Activated CD8-positive, alpha-beta T cell treated with anti-CD3 and anti-CD28 coated beads for 36 hours (primary cell): ENCODE results near the gene STARD7. TPM values are rescaled to one million over a fixed set of nuclear protein-coding genes. Genes with fewer than 3 reads are reported as not detected.

Source experiments
- ATAC-seq: fragments of 200-7000 bp; cut with Tn5 transposase; one replicate; pipeline ENCODE4 v1.10.0; 2021; ENCODE audit warnings: mild to moderate bottlenecking, moderate library complexity
- CTCF ChIA-PET: fragments of 350-600 bp; sonication (Branson Sonifier 250); formaldehyde crosslinking; loops from one replicate; lab custom pipeline; 2021; ENCODE audit warnings: antibody characterized with exemption; lab: Charles Lee
- POLR2A ChIA-PET: fragments of 350-600 bp; sonication (Branson Sonifier 250); formaldehyde crosslinking; loops from one replicate; lab custom pipeline; 2021; ENCODE audit warnings: antibody characterized with exemption; lab: Charles Lee
- DNase-seq: peaks from one replicate; pipeline ENCODE4 v3.0.0-alpha.2; 2020
- H3K27ac Mint-ChIP-seq: one replicate; pipeline ENCODE4 v1.8.0; 2021; ENCODE audit warnings: mild to moderate bottlenecking, mixed read lengths
- H3K27me3 Mint-ChIP-seq: one replicate; pipeline ENCODE4 v1.8.0; 2021; ENCODE audit warnings: mixed read lengths
- H3K36me3 Mint-ChIP-seq: one replicate; pipeline ENCODE4 v1.8.0; 2021; ENCODE audit warnings: low read depth, mixed read lengths
- H3K4me1 Mint-ChIP-seq: one replicate; pipeline ENCODE4 v1.8.0; 2021; ENCODE audit warnings: low read depth, mixed read lengths
- H3K4me3 Mint-ChIP-seq: one replicate; pipeline ENCODE4 v1.8.0; 2021; ENCODE audit warnings: mild to moderate bottlenecking, moderate library complexity, mixed read lengths
- H3K9me3 Mint-ChIP-seq: one replicate; pipeline ENCODE4 v1.8.0; 2021; ENCODE audit warnings: mixed read lengths
- CTCF ChIP-seq: fragments of 200-600 bp; IDR thresholded peaks from one replicate; pipeline ENCODE4 v1.8.0; 2022; ENCODE audit warnings: antibody characterized with exemption, mild to moderate bottlenecking
- intact Hi-C: fragments of 100-400 bp; cut with micrococcal nuclease; formaldehyde crosslinking; loops from one replicate; pipeline ENCODE4 v1.10.0; 2022
- total RNA-seq, 2 experiments: library from RNA; stranded (reverse); gene quantifications; one replicate each; pipeline ENCODE4 v1.2.3, GENCODE V29; 2021

STARD7 gene
- total RNA-seq, 2 experiments from 2014 or later, result 145 to 149 TPM

GRCh38 chr2:96207774-96208142, 869 bp downstream of the STARD7 start:
- Mint-ChIP-seq H3K27ac (peak overlapping the region; percentile 87), H3K36me3 (peaks cover 43% of the 10 kb centered on the region), H3K9me3 (no peaks in the 10 kb centered on the region), H3K4me3 (peak overlapping the region; percentile 89), H3K4me1 (peaks cover 52% of the 10 kb centered on the region), H3K27me3 (no peaks in the 10 kb centered on the region)
- CTCF ChIA-PET, result interaction anchor here (0.7 to 1.5 kb wide), 8 partner anchors 33 to 185 kb away, joined by 3 to 12 read pairs (median 4); partner anchors contain the start of genes ASTL, CIAO1 and TMEM127
- TF ChIP-seq CTCF, result no peak
- POLR2A ChIA-PET, result interaction anchor here (0.6 to 2.4 kb wide), 32 partner anchors 8 to 333 kb away, joined by 3 to 13 read pairs (median 5); partner anchors contain the start of genes ASTL and CIAO1
- ATAC-seq, result no peak
- intact Hi-C loops, result no loop called here
- DNase-seq, result no peak

GRCh38 chr2:96207073-96207773, 1.4 kb downstream of the STARD7 start:
- TF ChIP-seq CTCF, result no peak
- POLR2A ChIA-PET, result interaction anchor here (1.0 to 2.4 kb wide), 10 partner anchors 11 to 334 kb away, joined by 3 to 13 read pairs (median 6); partner anchors contain the start of gene CIAO1
- Mint-ChIP-seq H3K27ac (peak overlapping the region; percentile 87), H3K4me1 (peaks cover 57% of the 10 kb centered on the region), H3K36me3 (peaks cover 43% of the 10 kb centered on the region), H3K4me3 (peak overlapping the region; percentile 89), H3K27me3 (no peaks in the 10 kb centered on the region), H3K9me3 (no peaks in the 10 kb centered on the region)
- intact Hi-C loops, result no loop called here
- CTCF ChIA-PET, result interaction anchor here (0.7 to 1.2 kb wide), 4 partner anchors 54 to 185 kb away, joined by 3 to 5 read pairs (median 3); no protein-coding TSS in a partner anchor
- DNase-seq (peak; percentile 12), ATAC-seq (no peak)

- CTCF ChIA-PET, result interaction anchor here (1.0 to 2.1 kb wide), 5 partner anchors 31 to 183 kb away, joined by 3 to 16 read pairs (median 4); partner anchors contain the start of gene ASTL
- H3K9me3 Mint-ChIP-seq, result no peaks in the 10 kb centered on the region
- intact Hi-C loops, result loop anchor here (2.0 kb wide), 1 partner anchor 57 kb away; no protein-coding TSS in a partner anchor
- POLR2A ChIA-PET, result interaction anchor here (0.9 to 1.6 kb wide), 2 partner anchors 10 to 59 kb away, joined by 3 to 4 read pairs; no protein-coding TSS in a partner anchor
- H3K36me3 Mint-ChIP-seq, result peaks cover 43% of the 10 kb centered on the region
- H3K27ac Mint-ChIP-seq, result peak overlapping the region; percentile 78
- H3K4me1 Mint-ChIP-seq, result peaks cover 61% of the 10 kb centered on the region
- no peak for TF ChIP-seq CTCF
- no peaks in the 10 kb centered on the region for H3K27me3 Mint-ChIP-seq
- ATAC-seq (no peak), DNase-seq (no peak)
- H3K4me3 Mint-ChIP-seq, result peak overlapping the region; percentile 89
Measured at GRCh38 chr2:96205888-96206287, 2.7 kb downstream of the STARD7 start.

- H3K27me3 Mint-ChIP-seq, result no peaks in the 10 kb centered on the region
- DNase-seq (no peak), ATAC-seq (no peak)
- peaks cover 45% of the 10 kb centered on the region for H3K36me3 Mint-ChIP-seq
- no peaks in the 10 kb centered on the region for H3K9me3 Mint-ChIP-seq
- no peak for TF ChIP-seq CTCF
- ChIA-PET CTCF (interaction anchor here (0.8 to 2.1 kb wide), 7 partner anchors 13 to 182 kb away, joined by 3 to 16 read pairs (median 4); partner anchors contain the start of gene ASTL), POLR2A (interaction anchor here (0.9 to 1.6 kb wide), 3 partner anchors 9 to 59 kb away, joined by 3 to 4 read pairs (median 4); no protein-coding TSS in a partner anchor)
- intact Hi-C loops, result loop anchor here (2.0 kb wide), 1 partner anchor 58 kb away; no protein-coding TSS in a partner anchor
- peak overlapping the region; percentile 74 for H3K27ac Mint-ChIP-seq
- H3K4me3 Mint-ChIP-seq, result peak overlapping the region; percentile 89
- H3K4me1 Mint-ChIP-seq, result peaks cover 64% of the 10 kb centered on the region
Measured at GRCh38 chr2:96204836-96205624, 3.6 kb downstream of the STARD7 start.
